ENCODE measurements around the gene ARVCF.

GRCh38 chr22:19981961-19982920 is 34.4 kb downstream of the ARVCF start:
- no peak for TF ChIP-seq CTCF (IDR thresholded peaks at IDR 0.05; ENCODE audit: low read length)
- no peak for TF ChIP-seq EZH2 (IDR thresholded peaks at IDR 0.05; ENCODE audit: borderline replicate concordance, low read length)

Measured in OCI-LY1 (cell line).